Activated naive CD8-positive, alpha-beta T cell treated with anti-CD3 and anti-CD28 coated beads, Interleukin-2, amount 50 U/mL, for 16 hours (primary cell): Measurements from ENCODE around the gene TRAF3.
"Not testable (repeated sequence)": the region's sequence is repeated elsewhere in the genome, so short reads cannot be mapped to it uniquely, and the experiment has no call there.

Experiments
- DNase-seq: peaks from one replicate; pipeline ENCODE4 v3.0.0-alpha.2; 2020; ENCODE audit warnings: low read depth, low spot score

The TRAF3 gene

GRCh38 chr14:102866982-102867761 lies 89.9 kb downstream of the TRAF3 start:
- no peak for DNase-seq

- DNase-seq, result no peak
Observed at GRCh38 chr14:102867826-102868580, 90.8 kb downstream of the TRAF3 start.

- no peak for DNase-seq
Observed at GRCh38 chr14:102868956-102869547, 91.8 kb downstream of the TRAF3 start.

GRCh38 chr14:102870246-102870645 lies 93.0 kb downstream of the TRAF3 start:
- DNase-seq, result no peak

- no peak for DNase-seq
Observed at GRCh38 chr14:102870994-102871831, 94.0 kb downstream of the TRAF3 start.

GRCh38 chr14:102872020-102872419 lies 94.8 kb downstream of the TRAF3 start:
- no peak for DNase-seq

GRCh38 chr14:102873131-102873530 lies 95.9 kb downstream of the TRAF3 start:
- no peak for DNase-seq

GRCh38 chr14:102873546-102874061 lies 96.4 kb downstream of the TRAF3 start:
- DNase-seq, result no peak

- DNase-seq, result no peak
Observed at GRCh38 chr14:102875652-102876051, 98.4 kb downstream of the TRAF3 start.

- DNase-seq, result not testable (repeated sequence)
Observed at GRCh38 chr14:102877511-102877910, 100.3 kb downstream of the TRAF3 start.

- DNase-seq, result no peak
Observed at GRCh38 chr14:102878174-102878969, 101.1 kb downstream of the TRAF3 start.

- DNase-seq, result no peak
Observed at GRCh38 chr14:102878970-102879460, 101.8 kb downstream of the TRAF3 start.

- no peak for DNase-seq
Observed at GRCh38 chr14:102882226-102882906, 105.1 kb downstream of the TRAF3 start.

GRCh38 chr14:102883089-102883541 lies 105.9 kb downstream of the TRAF3 start:
- DNase-seq, result no peak

- DNase-seq, result no peak
Observed at GRCh38 chr14:102883554-102883953, 106.3 kb downstream of the TRAF3 start.

- no peak for DNase-seq
Observed at GRCh38 chr14:102885737-102886447, 108.6 kb downstream of the TRAF3 start.

GRCh38 chr14:102888748-102889147 lies 111.5 kb downstream of the TRAF3 start:
- no peak for DNase-seq

- no peak for DNase-seq
Observed at GRCh38 chr14:102889615-102890014, 112.4 kb downstream of the TRAF3 start.

GRCh38 chr14:102891111-102891510 lies 113.9 kb downstream of the TRAF3 start:
- no peak for DNase-seq
